ENCODE data around the gene TFDP1. TPM values are rescaled to one million over a fixed set of nuclear protein-coding genes. Genes with fewer than 3 reads are reported as not detected.

Gene TFDP1
- total RNA-seq, 4 donors from 2014 or later = 10.3 to 101 (median 52.3) TPM

- peaks cover 0 to 2% of the 10 kb centered on the region in 2 donors for H3K4me1 ChIP-seq
- peak in 1 of 2 donors; percentile 12 for DNase-seq
- intact Hi-C loops (cut with DNase I; ENCODE audit: low total_unique reads) = no loop called here
- no peak overlapping the region for H3K27ac ChIP-seq
- H3K36me3 ChIP-seq = no peaks in the 10 kb centered on the region
- no peaks in the 10 kb centered on the region for H3K27me3 ChIP-seq
- TF ChIP-seq, protein P1, sequence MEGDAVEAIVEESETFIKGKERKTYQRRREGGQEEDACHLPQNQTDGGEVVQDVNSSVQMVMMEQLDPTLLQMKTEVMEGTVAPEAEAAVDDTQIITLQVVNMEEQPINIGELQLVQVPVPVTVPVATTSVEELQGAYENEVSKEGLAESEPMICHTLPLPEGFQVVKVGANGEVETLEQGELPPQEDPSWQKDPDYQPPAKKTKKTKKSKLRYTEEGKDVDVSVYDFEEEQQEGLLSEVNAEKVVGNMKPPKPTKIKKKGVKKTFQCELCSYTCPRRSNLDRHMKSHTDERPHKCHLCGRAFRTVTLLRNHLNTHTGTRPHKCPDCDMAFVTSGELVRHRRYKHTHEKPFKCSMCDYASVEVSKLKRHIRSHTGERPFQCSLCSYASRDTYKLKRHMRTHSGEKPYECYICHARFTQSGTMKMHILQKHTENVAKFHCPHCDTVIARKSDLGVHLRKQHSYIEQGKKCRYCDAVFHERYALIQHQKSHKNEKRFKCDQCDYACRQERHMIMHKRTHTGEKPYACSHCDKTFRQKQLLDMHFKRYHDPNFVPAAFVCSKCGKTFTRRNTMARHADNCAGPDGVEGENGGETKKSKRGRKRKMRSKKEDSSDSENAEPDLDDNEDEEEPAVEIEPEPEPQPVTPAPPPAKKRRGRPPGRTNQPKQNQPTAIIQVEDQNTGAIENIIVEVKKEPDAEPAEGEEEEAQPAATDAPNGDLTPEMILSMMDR (IDR thresholded peaks at IDR 0.05) = no peak
- no peak for TF ChIP-seq POLR2A (IDR thresholded peaks at IDR 0.05)
- H3K9me3 ChIP-seq = no peaks in the 10 kb centered on the region
- no peak overlapping the region for H3K4me3 ChIP-seq
Observed at GRCh38 chr13:113553511-113554332, 30.8 kb upstream of the TFDP1 start.

GRCh38 chr13:113554333-113554700, 30.2 kb upstream of the TFDP1 start:
- no peak overlapping the region for H3K27ac ChIP-seq
- H3K9me3 ChIP-seq = no peaks in the 10 kb centered on the region
- no peak for DNase-seq
- no peak for TF ChIP-seq POLR2A (IDR thresholded peaks at IDR 0.05)
- TF ChIP-seq, protein P1 (IDR thresholded peaks at IDR 0.05) = no peak
- no peaks in the 10 kb centered on the region for H3K36me3 ChIP-seq
- H3K4me3 ChIP-seq = no peak overlapping the region
- no peaks in the 10 kb centered on the region for H3K27me3 ChIP-seq
- H3K4me1 ChIP-seq = no peaks in the 10 kb centered on the region
- intact Hi-C loops (cut with DNase I; ENCODE audit: low total_unique reads) = no loop called here

DNA sequence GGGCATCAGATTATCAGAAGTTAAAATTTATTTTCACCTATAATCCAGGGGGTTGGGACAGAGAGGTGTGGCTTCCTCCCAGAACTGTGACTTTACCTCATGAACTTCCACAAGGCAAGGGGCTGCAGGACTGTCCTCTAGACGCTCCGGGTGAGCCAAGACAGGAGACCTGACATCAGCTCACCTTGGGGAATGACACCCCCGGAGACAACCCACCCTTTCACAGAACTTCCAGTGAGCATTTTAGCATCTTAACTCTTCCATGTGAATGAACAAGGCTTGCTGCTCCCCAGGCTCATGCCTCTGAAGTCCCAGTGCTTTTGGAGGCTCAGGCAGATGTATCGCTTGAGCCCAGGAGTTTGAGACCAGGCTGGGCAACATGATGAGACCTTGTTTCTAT, 29.4 kb upstream of the TFDP1 start:
- Histone ChIP-seq H3K36me3 (no peaks in the 10 kb centered on the region), H3K4me3 (no peak overlapping the region), H3K9me3 (no peaks in the 10 kb centered on the region), H3K4me1 (no peaks in the 10 kb centered on the region), H3K27ac (no peak overlapping the region), H3K27me3 (no peaks in the 10 kb centered on the region)
- no peak for TF ChIP-seq POLR2A (IDR thresholded peaks at IDR 0.05)
- TF ChIP-seq, protein P1 (IDR thresholded peaks at IDR 0.05) = no peak
- intact Hi-C loops (cut with DNase I; ENCODE audit: low total_unique reads) = no loop called here
- no peak for DNase-seq

- peak in 1 of 2 donors; percentile 8 for DNase-seq
- intact Hi-C loops (cut with DNase I; ENCODE audit: low total_unique reads) = no loop called here
- no peaks in the 10 kb centered on the region for H3K27me3 ChIP-seq
- H3K9me3 ChIP-seq = no peaks in the 10 kb centered on the region
- no peak overlapping the region for H3K27ac ChIP-seq
- H3K36me3 ChIP-seq = no peaks in the 10 kb centered on the region
- no peaks in the 10 kb centered on the region for H3K4me1 ChIP-seq
- TF ChIP-seq, protein P1 (IDR thresholded peaks at IDR 0.05) = no peak
- no peak for TF ChIP-seq POLR2A (IDR thresholded peaks at IDR 0.05)
- no peak overlapping the region for H3K4me3 ChIP-seq
Observed at GRCh38 chr13:113557013-113557412, 27.5 kb upstream of the TFDP1 start.

- intact Hi-C loops (cut with DNase I; ENCODE audit: low total_unique reads) = no loop called here
- DNase-seq = peak in 1 of 2 donors; percentile 6
Observed at GRCh38 chr13:113558461-113558860, 26.1 kb upstream of the TFDP1 start.

More at GRCh38 chr13:113558461-113558860, 26.1 kb upstream of the TFDP1 start:
- Histone ChIP-seq H3K4me1 (no peaks in the 10 kb centered on the region), H3K36me3 (no peaks in the 10 kb centered on the region), H3K9me3 (no peaks in the 10 kb centered on the region), H3K27ac (no peak overlapping the region), H3K27me3 (no peaks in the 10 kb centered on the region), H3K4me3 (no peak overlapping the region)
- no peak for TF ChIP-seq POLR2A (IDR thresholded peaks at IDR 0.05)
- TF ChIP-seq, protein P1 (IDR thresholded peaks at IDR 0.05) = no peak

All from uterus (tissue), 4 donors.